GM15510 (cell line): ENCODE measurements around the gene CCDC158.

Source experiments
- POLR2A ChIP-seq: IDR thresholded peaks from 3 replicates; pipeline ENCODE4 v1.6.1; 2011; ENCODE audit warnings: borderline replicate concordance; ENCODE audit not compliant: insufficient read length; ENCODE audit errors: extremely low read depth

CCDC158 gene

DNA sequence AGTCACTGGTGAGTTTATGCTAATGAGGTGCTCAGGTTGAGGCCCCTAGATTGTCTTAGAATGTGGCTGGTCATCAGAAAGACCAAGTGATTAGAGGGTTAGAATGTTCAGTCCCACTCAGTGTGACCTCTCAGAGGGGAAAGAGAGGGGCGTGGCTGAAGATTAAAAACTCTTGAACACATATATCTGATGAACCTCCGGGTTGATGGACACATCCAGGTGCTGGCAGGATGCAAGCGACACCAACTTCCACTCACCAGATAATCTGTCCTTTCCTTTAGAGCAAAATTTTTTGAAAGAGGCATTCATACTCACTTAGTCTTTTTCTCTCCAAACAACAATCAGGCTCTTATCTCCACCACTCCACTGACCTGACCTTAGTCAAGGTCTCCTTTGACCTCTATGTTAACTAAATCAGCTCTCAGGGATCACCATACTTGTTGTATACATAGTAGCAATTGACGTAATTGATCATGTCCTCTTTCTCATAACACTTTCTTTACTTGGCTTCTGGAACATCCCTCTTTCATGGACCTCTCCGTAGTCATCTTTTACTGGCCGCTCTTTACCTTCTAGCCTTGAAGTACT lies 155.2 kb downstream of the CCDC158 start:
- no peak for TF ChIP-seq POLR2A
